ENCODE measurements around the gene KDF1.

GRCh38 chr1:26993237-26994019 is 33.2 kb upstream of the KDF1 start, which contains the start of gene TRNP1:
- TF ChIP-seq, protein P1, sequence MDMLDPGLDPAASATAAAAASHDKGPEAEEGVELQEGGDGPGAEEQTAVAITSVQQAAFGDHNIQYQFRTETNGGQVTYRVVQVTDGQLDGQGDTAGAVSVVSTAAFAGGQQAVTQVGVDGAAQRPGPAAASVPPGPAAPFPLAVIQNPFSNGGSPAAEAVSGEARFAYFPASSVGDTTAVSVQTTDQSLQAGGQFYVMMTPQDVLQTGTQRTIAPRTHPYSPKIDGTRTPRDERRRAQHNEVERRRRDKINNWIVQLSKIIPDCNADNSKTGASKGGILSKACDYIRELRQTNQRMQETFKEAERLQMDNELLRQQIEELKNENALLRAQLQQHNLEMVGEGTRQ (IDR thresholded peaks at IDR 0.05; ENCODE audit: borderline replicate concordance, low read depth, low read length) = no peak
- TF ChIP-seq RFX5 (IDR thresholded peaks at IDR 0.05; ENCODE audit: low read length) (no peak), POLR2AphosphoS5 (IDR thresholded peaks at IDR 0.05; ENCODE audit: low read depth, low read length) (peak; percentile 44; the same call in 1 of the 2 replicates), RAD21 (IDR thresholded peaks at IDR 0.05; ENCODE audit: low read length) (no peak), CTCF (IDR thresholded peaks at IDR 0.05) (no peak), REST (IDR thresholded peaks at IDR 0.05; ENCODE audit: low read depth, low read length) (no peak), CHD2 (IDR thresholded peaks at IDR 0.05; ENCODE audit: low read length, partially characterized antibody) (no peak), PBX3 (IDR thresholded peaks at IDR 0.05) (peak; percentile 91), MXI1 (IDR thresholded peaks at IDR 0.05; ENCODE audit: low read depth, low read length) (0 out of 2 replicates have a peak, but pooled peaks have one; percentile 9), EZH2phosphoT487 (IDR thresholded peaks at IDR 0.05; ENCODE audit: borderline replicate concordance, low read depth) (no peak), SMC3 (IDR thresholded peaks at IDR 0.05; ENCODE audit: low read depth, low read length) (no peak)
- TF ChIP-seq, protein P2, sequence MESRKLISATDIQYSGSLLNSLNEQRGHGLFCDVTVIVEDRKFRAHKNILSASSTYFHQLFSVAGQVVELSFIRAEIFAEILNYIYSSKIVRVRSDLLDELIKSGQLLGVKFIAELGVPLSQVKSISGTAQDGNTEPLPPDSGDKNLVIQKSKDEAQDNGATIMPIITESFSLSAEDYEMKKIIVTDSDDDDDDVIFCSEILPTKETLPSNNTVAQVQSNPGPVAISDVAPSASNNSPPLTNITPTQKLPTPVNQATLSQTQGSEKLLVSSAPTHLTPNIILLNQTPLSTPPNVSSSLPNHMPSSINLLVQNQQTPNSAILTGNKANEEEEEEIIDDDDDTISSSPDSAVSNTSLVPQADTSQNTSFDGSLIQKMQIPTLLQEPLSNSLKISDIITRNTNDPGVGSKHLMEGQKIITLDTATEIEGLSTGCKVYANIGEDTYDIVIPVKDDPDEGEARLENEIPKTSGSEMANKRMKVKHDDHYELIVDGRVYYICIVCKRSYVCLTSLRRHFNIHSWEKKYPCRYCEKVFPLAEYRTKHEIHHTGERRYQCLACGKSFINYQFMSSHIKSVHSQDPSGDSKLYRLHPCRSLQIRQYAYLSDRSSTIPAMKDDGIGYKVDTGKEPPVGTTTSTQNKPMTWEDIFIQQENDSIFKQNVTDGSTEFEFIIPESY (IDR thresholded peaks at IDR 0.05; ENCODE audit: borderline replicate concordance, low read depth) = no peak
